Astrocyte (in vitro differentiated cells and primary cell): ENCODE data around the gene TAF6L. TPM values are rescaled to one million over a fixed set of nuclear protein-coding genes. Genes with fewer than 3 reads are reported as not detected.
A peak's percentile ranks its signal among the peaks of the same experiment; 100 is the strongest.

Source experiments
- DNase-seq: peaks from one replicate; pipeline ENCODE4 v3.0.0-alpha.2; 2010; ENCODE audit warnings: low read depth
- FAIRE-seq: peaks from 2 replicates; lab custom pipeline; 2011; peaks lifted over from hg19 to GRCh38; lab: Jason Lieb, UNC
- H2AFZ ChIP-seq: 2 replicates; pipeline ENCODE4 v1.6.0; 2012; ENCODE audit warnings: low read depth, low read length, inconsistent platforms
- H3K27ac ChIP-seq: 2 replicates; pipeline ENCODE4 v1.5.1; 2011; ENCODE audit warnings: low read depth, low read length, inconsistent platforms
- H3K27me3 ChIP-seq: 2 replicates; pipeline ENCODE4 v1.6.0; 2011; ENCODE audit warnings: low read length, inconsistent platforms; ENCODE audit not compliant: insufficient read depth
- H3K36me3 ChIP-seq: 2 replicates; pipeline ENCODE4 v1.5.1; 2011; ENCODE audit warnings: low read length, inconsistent platforms; ENCODE audit not compliant: insufficient read depth
- H3K4me1 ChIP-seq: 2 replicates; pipeline ENCODE4 v1.5.1; 2011; ENCODE audit warnings: low read length, inconsistent platforms; ENCODE audit not compliant: insufficient read depth
- H3K4me2 ChIP-seq: 2 replicates; pipeline ENCODE4 v1.6.0; 2012; ENCODE audit warnings: low read length, inconsistent platforms
- H3K4me3 ChIP-seq: 2 replicates; pipeline ENCODE4 v1.5.1; 2011; ENCODE audit warnings: low read depth, mild to moderate bottlenecking, low read length, inconsistent platforms; ENCODE audit not compliant: insufficient read depth
- H3K79me2 ChIP-seq: 2 replicates; pipeline ENCODE4 v1.6.0; 2012; ENCODE audit warnings: mild to moderate bottlenecking, low read length, inconsistent platforms; ENCODE audit not compliant: insufficient read depth
- H3K9ac ChIP-seq: 2 replicates; pipeline ENCODE4 v1.6.0; 2012; ENCODE audit warnings: mild to moderate bottlenecking, low read length, inconsistent platforms
- H3K9me3 ChIP-seq: 2 replicates; pipeline ENCODE4 v1.5.1; 2012; ENCODE audit warnings: low read depth, mild to moderate bottlenecking, low read length, inconsistent platforms; ENCODE audit not compliant: insufficient read depth
- H4K20me1 ChIP-seq: 2 replicates; pipeline ENCODE4 v1.6.0; 2012; ENCODE audit warnings: low read length, inconsistent platforms; ENCODE audit not compliant: insufficient read depth
- H3K27ac Mint-ChIP-seq: one replicate; pipeline ENCODE4 v1.8.0; 2021; ENCODE audit warnings: mild to moderate bottlenecking, mixed read lengths; ENCODE audit not compliant: unreplicated experiment
- H3K27me3 Mint-ChIP-seq: one replicate; pipeline ENCODE4 v1.8.0; 2021; ENCODE audit warnings: low read depth, mixed read lengths; ENCODE audit not compliant: unreplicated experiment
- H3K36me3 Mint-ChIP-seq: one replicate; pipeline ENCODE4 v1.8.0; 2021; ENCODE audit warnings: low read depth, mixed read lengths; ENCODE audit not compliant: unreplicated experiment
- H3K4me1 Mint-ChIP-seq: one replicate; pipeline ENCODE4 v1.8.0; 2021; ENCODE audit warnings: low read depth, mixed read lengths; ENCODE audit not compliant: unreplicated experiment
- H3K4me3 Mint-ChIP-seq: one replicate; pipeline ENCODE4 v1.8.0; 2021; ENCODE audit warnings: mild to moderate bottlenecking, moderate library complexity, mixed read lengths; ENCODE audit not compliant: unreplicated experiment
- H3K9me3 Mint-ChIP-seq: one replicate; pipeline ENCODE4 v1.8.0; 2021; ENCODE audit warnings: mild to moderate bottlenecking, mixed read lengths; ENCODE audit not compliant: unreplicated experiment
- EZH2 ChIP-seq: IDR thresholded peaks from 2 replicates; pipeline ENCODE4 v1.6.1; 2012; ENCODE audit warnings: mild to moderate bottlenecking, low read length, inconsistent platforms; ENCODE audit not compliant: insufficient read depth
- total RNA-seq: library from RNA; stranded (reverse); gene quantifications from 2 replicates; pipeline ENCODE4 v1.2.1, GENCODE V29; 2021
- TF ChIP-seq, protein P1 (sequence below): IDR thresholded peaks from 2 replicates; pipeline ENCODE4 v1.5.1; 2011; ENCODE audit warnings: low read depth, mild to moderate bottlenecking, inconsistent platforms, low read length, moderate library complexity; ENCODE audit not compliant: insufficient read depth

The TAF6L gene
- total RNA-seq, 1 donor from 2014 or later = 14.7 TPM

DNA sequence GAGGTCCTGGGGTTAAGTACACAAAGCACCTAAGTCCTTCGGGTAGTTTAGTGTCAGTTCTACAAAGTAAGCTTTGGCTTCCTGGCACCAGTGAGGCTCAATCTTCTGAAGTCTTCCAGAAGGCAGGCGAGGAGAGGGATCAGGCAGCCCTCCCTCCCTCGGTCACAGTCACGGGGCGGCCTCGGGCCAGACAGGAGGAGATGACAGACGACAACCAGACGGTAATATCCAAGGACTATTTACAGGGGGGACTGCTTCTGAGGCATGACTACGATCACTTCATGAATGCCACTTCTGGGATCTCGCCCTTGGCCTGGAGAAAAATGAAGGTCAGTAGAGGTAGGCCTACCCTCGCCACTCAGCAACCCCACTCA lies 21.0 kb downstream of the TAF6L start:
- H3K36me3 Mint-ChIP-seq = peaks cover 25% of the 10 kb centered on the region
- no peak overlapping the region for H2AFZ ChIP-seq
- FAIRE-seq (no peak), DNase-seq (no peak)
- TF ChIP-seq EZH2 = no peak
- TF ChIP-seq, protein P1, sequence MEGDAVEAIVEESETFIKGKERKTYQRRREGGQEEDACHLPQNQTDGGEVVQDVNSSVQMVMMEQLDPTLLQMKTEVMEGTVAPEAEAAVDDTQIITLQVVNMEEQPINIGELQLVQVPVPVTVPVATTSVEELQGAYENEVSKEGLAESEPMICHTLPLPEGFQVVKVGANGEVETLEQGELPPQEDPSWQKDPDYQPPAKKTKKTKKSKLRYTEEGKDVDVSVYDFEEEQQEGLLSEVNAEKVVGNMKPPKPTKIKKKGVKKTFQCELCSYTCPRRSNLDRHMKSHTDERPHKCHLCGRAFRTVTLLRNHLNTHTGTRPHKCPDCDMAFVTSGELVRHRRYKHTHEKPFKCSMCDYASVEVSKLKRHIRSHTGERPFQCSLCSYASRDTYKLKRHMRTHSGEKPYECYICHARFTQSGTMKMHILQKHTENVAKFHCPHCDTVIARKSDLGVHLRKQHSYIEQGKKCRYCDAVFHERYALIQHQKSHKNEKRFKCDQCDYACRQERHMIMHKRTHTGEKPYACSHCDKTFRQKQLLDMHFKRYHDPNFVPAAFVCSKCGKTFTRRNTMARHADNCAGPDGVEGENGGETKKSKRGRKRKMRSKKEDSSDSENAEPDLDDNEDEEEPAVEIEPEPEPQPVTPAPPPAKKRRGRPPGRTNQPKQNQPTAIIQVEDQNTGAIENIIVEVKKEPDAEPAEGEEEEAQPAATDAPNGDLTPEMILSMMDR = no peak
- no peaks in the 10 kb centered on the region for H3K9me3 ChIP-seq
- H3K27me3 ChIP-seq = no peaks in the 10 kb centered on the region
- peak overlapping the region; percentile 98 for H3K4me2 ChIP-seq
- H3K36me3 ChIP-seq = peaks cover 40% of the 10 kb centered on the region
- H3K9me3 Mint-ChIP-seq = no peaks in the 10 kb centered on the region
- peak overlapping the region; percentile 92 for H3K4me3 ChIP-seq
- peaks cover 49% of the 10 kb centered on the region for H4K20me1 ChIP-seq
- H3K4me1 Mint-ChIP-seq = peaks cover 19% of the 10 kb centered on the region
- H3K79me2 ChIP-seq = peaks cover 49% of the 10 kb centered on the region
- H3K27me3 Mint-ChIP-seq = no peaks in the 10 kb centered on the region
- H3K4me1 ChIP-seq = peaks cover 23% of the 10 kb centered on the region
- H3K4me3 Mint-ChIP-seq = peak overlapping the region; percentile 89
- peak overlapping the region; percentile 86 for H3K27ac Mint-ChIP-seq
- H3K27ac ChIP-seq = peak overlapping the region; percentile 13
- H3K9ac ChIP-seq = peak overlapping the region; percentile 87

- Histone ChIP-seq H3K9me3 (no peaks in the 10 kb centered on the region), H3K27ac (no peak overlapping the region), H3K27me3 (no peaks in the 10 kb centered on the region), H3K4me2 (no peak overlapping the region), H3K9ac (no peak overlapping the region), H4K20me1 (peaks cover 48% of the 10 kb centered on the region), H3K4me1 (peaks cover 12% of the 10 kb centered on the region), H3K4me3 (no peak overlapping the region), H3K79me2 (peaks cover 30% of the 10 kb centered on the region), H2AFZ (no peak overlapping the region), H3K36me3 (peaks cover 55% of the 10 kb centered on the region)
- H3K4me1 Mint-ChIP-seq = peaks cover 12% of the 10 kb centered on the region
- no peaks in the 10 kb centered on the region for H3K27me3 Mint-ChIP-seq
- H3K9me3 Mint-ChIP-seq = no peaks in the 10 kb centered on the region
- FAIRE-seq (no peak), DNase-seq (no peak)
- TF ChIP-seq, protein P1 = no peak
- no peak for TF ChIP-seq EZH2
- H3K27ac Mint-ChIP-seq = peak overlapping the region; percentile 9
- H3K4me3 Mint-ChIP-seq = no peak overlapping the region
- peaks cover 28% of the 10 kb centered on the region for H3K36me3 Mint-ChIP-seq
Observed at GRCh38 chr11:62794201-62794775, 23.1 kb downstream of the TAF6L start.

- H3K9me3 ChIP-seq = no peaks in the 10 kb centered on the region
- peaks cover 16% of the 10 kb centered on the region for H3K79me2 ChIP-seq
- no peak overlapping the region for H3K27ac ChIP-seq
- H3K36me3 ChIP-seq = peaks cover 71% of the 10 kb centered on the region
- Mint-ChIP-seq H3K4me3 (peak overlapping the region; percentile 40), H3K27ac (no peak overlapping the region), H3K9me3 (no peaks in the 10 kb centered on the region), H3K27me3 (no peaks in the 10 kb centered on the region), H3K4me1 (peaks cover 8% of the 10 kb centered on the region), H3K36me3 (peaks cover 27% of the 10 kb centered on the region)
- no peak for TF ChIP-seq EZH2
- H3K4me3 ChIP-seq = no peak overlapping the region
- H2AFZ ChIP-seq = no peak overlapping the region
- H3K9ac ChIP-seq = no peak overlapping the region
- FAIRE-seq (no peak), DNase-seq (no peak)
- no peak overlapping the region for H3K4me2 ChIP-seq
- H3K4me1 ChIP-seq = peaks cover 6% of the 10 kb centered on the region
- no peaks in the 10 kb centered on the region for H3K27me3 ChIP-seq
- H4K20me1 ChIP-seq = peaks cover 46% of the 10 kb centered on the region
Observed at GRCh38 chr11:62796281-62796680, 25.1 kb downstream of the TAF6L start.
